ENCODE measurements around the gene RAB38. TPM values are rescaled to one million over a fixed set of nuclear protein-coding genes. Genes with fewer than 3 reads are reported as not detected.

Gene RAB38
- total RNA-seq, 1 experiment from 2014 or later, result not detected

GRCh38 chr11:88105951-88106350 lies 69.3 kb downstream of the RAB38 start:
- intact Hi-C loops (cut with micrococcal nuclease), result no loop called here

GRCh38 chr11:88105526-88105925 lies 69.7 kb downstream of the RAB38 start:
- peak overlapping the region; percentile 19 for H3K4me2 ChIP-seq (ENCODE audit: low read length)
- no peaks in the 10 kb centered on the region for H3K36me3 ChIP-seq (ENCODE audit: low read depth, low read length)
- H3K9me3 ChIP-seq (ENCODE audit: low read length), result no peaks in the 10 kb centered on the region
- DNase-seq, result no peak
- no peaks in the 10 kb centered on the region for H3K27me3 ChIP-seq (ENCODE audit: low read length)
- H3K9ac ChIP-seq (ENCODE audit: low read length), result no peak overlapping the region
- H2AFZ ChIP-seq (ENCODE audit: low read length), result no peak overlapping the region
- no peak overlapping the region for H3K4me3 ChIP-seq (ENCODE audit: low read length)
- no peaks in the 10 kb centered on the region for H3K9me2 ChIP-seq (replicated peaks; ENCODE audit: low read length)
- TF ChIP-seq CTCF (conservative IDR thresholded peaks at IDR 0.05; ENCODE audit: low read depth, low read length) (no peak), EZH2 (IDR thresholded peaks at IDR 0.05; ENCODE audit: low read length, unreplicated experiment) (no peak), EZH2phosphoT487 (IDR thresholded peaks at IDR 0.05; ENCODE audit: borderline replicate concordance, low read length) (no peak)
- intact Hi-C loops (cut with micrococcal nuclease), result no loop called here
- H3K4me1 ChIP-seq (ENCODE audit: insufficient read depth, low read length), result peaks cover 30% of the 10 kb centered on the region
- ChIA-PET POLR2A (ENCODE audit: unreplicated experiment) (no interaction called here), CTCF (no interaction called here)
- no TSS peak for BruUV-seq (replicated peaks)
- peaks cover 6% of the 10 kb centered on the region for H3F3A ChIP-seq (ENCODE audit: low read length, unreplicated experiment)
- ATAC-seq, result peak; percentile 14
- no peaks in the 10 kb centered on the region for H4K20me1 ChIP-seq (ENCODE audit: low read length)
- no peak overlapping the region for H3K27ac ChIP-seq (ENCODE audit: low read length)
- H3K79me2 ChIP-seq (ENCODE audit: low read length), result no peaks in the 10 kb centered on the region

More at GRCh38 chr11:88105951-88106350, 69.3 kb downstream of the RAB38 start:
- Histone ChIP-seq H3K9me3 (ENCODE audit: low read length) (no peaks in the 10 kb centered on the region), H4K20me1 (ENCODE audit: low read length) (no peaks in the 10 kb centered on the region), H3K4me2 (ENCODE audit: low read length) (no peak overlapping the region), H3K9me2 (replicated peaks; ENCODE audit: low read length) (no peaks in the 10 kb centered on the region), H3K4me1 (ENCODE audit: insufficient read depth, low read length) (peaks cover 30% of the 10 kb centered on the region), H3F3A (ENCODE audit: low read length, unreplicated experiment) (peaks cover 6% of the 10 kb centered on the region), H2AFZ (ENCODE audit: low read length) (no peak overlapping the region), H3K27ac (ENCODE audit: low read length) (no peak overlapping the region), H3K4me3 (ENCODE audit: low read length) (no peak overlapping the region), H3K27me3 (ENCODE audit: low read length) (no peaks in the 10 kb centered on the region), H3K9ac (ENCODE audit: low read length) (no peak overlapping the region), H3K36me3 (ENCODE audit: low read depth, low read length) (no peaks in the 10 kb centered on the region), H3K79me2 (ENCODE audit: low read length) (no peaks in the 10 kb centered on the region)
- no peak for ATAC-seq
- ChIA-PET CTCF (no interaction called here), POLR2A (ENCODE audit: unreplicated experiment) (no interaction called here)
- TF ChIP-seq EZH2 (IDR thresholded peaks at IDR 0.05; ENCODE audit: low read length, unreplicated experiment) (no peak), EZH2phosphoT487 (IDR thresholded peaks at IDR 0.05; ENCODE audit: borderline replicate concordance, low read length) (no peak), CTCF (conservative IDR thresholded peaks at IDR 0.05; ENCODE audit: low read depth, low read length) (no peak)
- no TSS peak for BruUV-seq (replicated peaks)
- no peak for DNase-seq

- Histone ChIP-seq H3K27me3 (ENCODE audit: low read length) (no peaks in the 10 kb centered on the region), H3K4me3 (ENCODE audit: low read length) (no peak overlapping the region), H3F3A (ENCODE audit: low read length, unreplicated experiment) (peaks cover 6% of the 10 kb centered on the region), H3K9me2 (replicated peaks; ENCODE audit: low read length) (no peaks in the 10 kb centered on the region), H3K9me3 (ENCODE audit: low read length) (no peaks in the 10 kb centered on the region), H3K27ac (ENCODE audit: low read length) (peak overlapping the region; percentile 59), H3K4me1 (ENCODE audit: insufficient read depth, low read length) (peaks cover 30% of the 10 kb centered on the region), H3K9ac (ENCODE audit: low read length) (no peak overlapping the region), H3K36me3 (ENCODE audit: low read depth, low read length) (no peaks in the 10 kb centered on the region), H3K79me2 (ENCODE audit: low read length) (no peaks in the 10 kb centered on the region), H3K4me2 (ENCODE audit: low read length) (peak overlapping the region; percentile 19), H4K20me1 (ENCODE audit: low read length) (no peaks in the 10 kb centered on the region), H2AFZ (ENCODE audit: low read length) (no peak overlapping the region)
- ATAC-seq (peak; percentile 65), DNase-seq (peak; percentile 88)
- BruUV-seq (replicated peaks), result no TSS peak
- ChIA-PET POLR2A (ENCODE audit: unreplicated experiment) (no interaction called here), CTCF (interaction anchor here (0.6 to 1.3 kb wide), 3 partner anchors 53 to 243 kb away, joined by 3 to 5 read pairs (median 4); no protein-coding TSS in a partner anchor)
- no peak for TF ChIP-seq EZH2phosphoT487 (IDR thresholded peaks at IDR 0.05; ENCODE audit: borderline replicate concordance, low read length)
- no peak for TF ChIP-seq CTCF (conservative IDR thresholded peaks at IDR 0.05; ENCODE audit: low read depth, low read length)
- no peak for TF ChIP-seq EZH2 (IDR thresholded peaks at IDR 0.05; ENCODE audit: low read length, unreplicated experiment)
- intact Hi-C loops (cut with micrococcal nuclease), result loop anchor here (5.0 kb wide), 3 partner anchors 227 to 783 kb away; no protein-coding TSS in a partner anchor
These were observed 70.8 kb downstream of the RAB38 start for GRCh38 chr11:88104408-88104807.
